LoVo (cell line): ENCODE data around the gene CPLX3.

ENCODE experiments used
- DNase-seq: peaks from one replicate; pipeline ENCODE4 v3.0.0-alpha.2; 2016; ENCODE audit warnings: low spot score

The CPLX3 gene

DNA sequence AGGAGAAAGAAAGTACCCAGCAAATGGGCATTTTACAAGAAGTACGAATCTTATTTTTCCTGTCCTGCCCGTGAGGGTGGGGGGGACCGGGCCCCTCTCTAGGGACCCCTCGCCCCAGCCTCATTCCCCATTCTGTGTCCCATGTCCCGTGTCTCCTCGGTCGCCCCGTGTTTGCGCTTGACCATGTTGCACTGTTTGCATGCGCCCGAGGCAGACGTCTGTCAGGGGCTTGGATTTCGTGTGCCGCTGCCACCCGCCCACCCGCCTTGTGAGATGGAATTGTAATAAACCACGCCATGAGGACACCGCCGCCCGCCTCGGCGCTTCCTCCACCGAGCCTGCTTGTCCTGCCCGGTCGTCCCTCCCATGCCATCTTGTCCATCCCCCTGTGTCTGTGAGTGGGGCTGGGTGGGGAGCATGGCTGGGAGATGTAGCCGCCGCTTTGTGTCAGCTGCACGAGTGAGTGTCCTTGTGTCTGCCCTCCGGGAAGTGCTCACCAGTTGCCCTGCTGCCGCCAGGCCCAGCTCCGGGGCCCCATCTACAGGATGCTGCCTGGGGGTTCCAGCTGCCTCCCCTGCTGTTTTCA is 23.5 kb upstream of the CPLX3 start:
- no peak for DNase-seq

GRCh38 chr15:74804935-74805334 is 21.5 kb upstream of the CPLX3 start:
- no peak for DNase-seq

GRCh38 chr15:74807282-74807681 is 19.1 kb upstream of the CPLX3 start:
- no peak for DNase-seq

DNA sequence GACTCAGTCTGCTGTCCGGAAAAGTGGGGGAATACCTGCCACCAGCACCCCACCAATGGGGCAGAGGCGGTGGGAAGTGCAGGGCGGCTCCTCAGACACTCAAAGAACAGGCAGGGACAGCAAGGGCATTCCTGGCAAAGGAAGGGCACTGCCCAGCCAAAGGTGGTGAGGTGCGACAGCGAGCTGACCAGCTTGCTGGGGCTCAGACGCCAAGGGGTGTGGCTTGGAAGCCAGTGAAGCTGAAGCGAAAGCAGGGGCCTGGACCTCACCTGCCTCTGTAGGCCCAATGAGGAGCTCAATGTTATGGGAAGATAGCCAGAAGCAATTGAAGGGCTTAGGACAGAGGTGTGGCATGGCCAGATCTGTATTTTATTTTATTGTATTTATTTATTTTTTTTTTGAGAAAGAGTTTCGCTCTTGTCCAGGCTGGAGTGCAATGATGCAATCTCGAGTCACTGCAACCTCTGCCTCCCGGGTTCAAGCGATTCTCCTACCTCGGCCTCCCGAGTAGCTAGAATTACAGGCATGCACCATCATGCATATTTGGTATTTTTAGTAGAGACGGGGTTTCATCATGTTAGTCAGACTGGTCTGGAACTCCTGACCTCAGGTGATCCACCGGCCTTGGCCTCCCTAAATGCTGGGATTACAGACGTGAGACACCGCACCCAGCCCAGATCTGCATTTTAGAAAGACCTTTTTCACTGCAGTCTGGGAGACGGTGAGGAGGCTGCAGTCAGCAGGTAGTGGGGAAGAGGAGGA is 18.2 kb upstream of the CPLX3 start:
- peak; percentile 44 for DNase-seq

DNA sequence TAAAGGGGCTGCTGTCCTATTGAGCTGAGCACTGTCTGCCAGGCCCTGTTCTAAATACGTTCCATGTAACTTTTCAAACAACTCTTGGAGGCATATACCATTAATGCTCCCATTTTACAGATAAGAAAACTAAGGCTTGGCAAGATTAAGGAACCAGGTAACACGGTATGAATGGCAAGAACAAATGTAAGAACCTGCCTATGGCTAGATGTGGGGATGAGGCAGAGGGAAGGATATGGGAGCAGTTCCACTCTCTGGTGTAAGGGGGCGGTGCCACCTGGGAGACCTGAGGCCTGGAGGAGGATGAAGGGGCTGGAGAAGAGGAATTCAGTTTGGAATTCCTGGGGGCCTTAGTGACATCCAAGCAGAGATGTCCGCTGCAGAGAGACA is 17.6 kb upstream of the CPLX3 start:
- DNase-seq: no peak

DNA sequence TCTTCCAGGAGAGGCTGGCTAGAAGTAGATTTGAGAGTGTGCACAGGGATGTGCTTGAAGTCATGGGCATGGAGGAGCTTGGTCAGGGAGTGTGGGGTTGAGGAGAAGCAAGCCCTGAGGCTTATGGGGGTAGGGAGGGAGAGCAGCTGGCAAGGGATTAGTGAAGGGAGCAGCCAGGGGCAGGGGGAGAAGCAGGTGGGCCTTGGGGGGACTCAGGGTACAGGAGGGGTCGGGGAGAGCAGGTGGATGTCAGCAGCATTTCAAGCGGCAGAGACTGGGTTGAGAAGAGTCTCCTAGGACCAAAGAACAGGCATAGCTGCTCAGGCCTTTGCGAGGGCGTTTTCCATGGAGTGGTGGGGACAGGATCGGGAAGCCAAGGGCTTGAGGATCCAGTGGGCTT is 17.2 kb upstream of the CPLX3 start:
- DNase-seq: no peak

GRCh38 chr15:74809956-74810355 is 16.5 kb upstream of the CPLX3 start:
- no peak for DNase-seq

DNA sequence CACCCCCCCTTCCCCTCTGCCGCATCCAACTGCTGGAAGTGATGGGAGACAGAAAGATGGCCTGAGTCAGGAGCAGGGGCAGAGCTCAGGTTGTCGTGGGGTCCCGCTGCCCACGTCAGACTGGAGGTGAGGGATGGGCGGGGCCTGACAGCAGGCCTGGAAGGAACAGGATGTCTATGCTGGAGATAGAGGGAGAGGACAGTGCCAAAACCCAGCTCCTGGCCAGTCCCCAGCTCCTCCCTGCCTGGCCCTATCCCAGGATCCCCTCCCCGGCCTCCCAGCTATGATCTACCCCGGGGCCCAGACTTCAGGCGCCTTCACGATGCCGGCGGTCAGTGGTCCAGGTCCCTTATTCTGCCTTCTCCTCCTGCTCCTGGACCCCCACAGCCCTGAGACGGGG is 13.9 kb upstream of the CPLX3 start, which contains the start of gene LMAN1L:
TSS of gene LMAN1L (plus strand) at position 303 of the 400 bp plus-strand sequence. CDS start at position 323, 20 bp downstream.
- DNase-seq: no peak

GRCh38 chr15:74815121-74815934 is 11.1 kb upstream of the CPLX3 start:
- no peak for DNase-seq

DNA sequence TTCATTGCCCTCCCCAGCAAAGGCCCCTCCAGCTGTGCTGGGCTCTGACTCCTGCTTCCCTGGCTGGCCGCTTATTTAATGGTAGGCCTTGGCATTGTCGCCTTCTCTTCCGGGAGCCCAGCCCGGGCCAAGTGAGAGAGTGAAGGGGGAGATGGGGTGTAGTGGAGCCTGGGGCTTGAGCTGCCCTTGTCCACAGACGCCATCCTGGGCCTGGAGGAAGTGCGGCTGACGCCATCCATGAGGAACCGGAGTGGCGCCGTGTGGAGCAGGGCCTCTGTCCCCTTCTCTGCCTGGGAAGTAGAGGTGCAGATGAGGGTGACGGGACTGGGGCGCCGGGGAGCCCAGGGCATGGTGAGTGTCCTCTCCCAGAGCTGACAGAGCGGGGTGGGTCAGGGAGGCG is 10.5 kb upstream of the CPLX3 start:
- DNase-seq: no peak

DNA sequence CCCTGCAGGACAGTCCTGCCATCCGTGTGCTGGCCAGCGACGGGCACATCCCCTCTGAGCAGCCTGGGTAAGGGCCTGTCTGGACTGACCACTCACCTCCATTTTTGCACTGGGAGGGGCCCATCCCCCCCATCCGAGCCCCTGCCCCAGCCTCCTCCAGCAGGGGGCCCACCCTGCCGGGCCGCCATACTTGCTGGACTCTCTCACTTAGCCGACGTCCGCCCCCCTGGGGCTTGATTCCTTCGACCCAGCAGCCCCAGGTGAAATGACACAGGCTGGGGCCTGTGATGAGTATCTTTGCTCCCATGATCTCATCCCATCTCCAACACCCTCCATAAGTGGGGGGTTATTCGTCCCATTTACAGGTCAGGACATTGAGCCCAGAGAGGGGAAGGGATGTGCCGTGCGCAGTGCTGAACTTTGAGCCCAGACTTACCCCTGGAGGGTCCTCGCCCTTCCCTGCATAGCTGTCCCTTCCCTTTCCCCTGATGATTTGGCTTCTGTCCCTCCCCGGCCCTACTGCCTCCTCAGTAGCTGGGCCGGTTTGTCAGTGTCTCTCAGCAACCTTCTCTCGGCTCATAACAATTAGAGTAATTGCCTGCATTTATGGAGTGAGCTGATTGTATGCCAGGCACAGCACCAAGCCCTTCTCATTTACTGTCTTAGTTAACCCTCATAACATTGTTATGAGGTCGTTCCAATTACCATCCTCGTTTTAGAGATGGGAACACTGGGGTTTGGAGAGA is 9.6 kb upstream of the CPLX3 start:
- DNase-seq: no peak

- DNase-seq: no peak
These were observed 9.1 kb upstream of the CPLX3 start for GRCh38 chr15:74817370-74817737.

- DNase-seq: no peak
These were observed 6.4 kb upstream of the CPLX3 start for GRCh38 chr15:74820056-74820455.

DNA sequence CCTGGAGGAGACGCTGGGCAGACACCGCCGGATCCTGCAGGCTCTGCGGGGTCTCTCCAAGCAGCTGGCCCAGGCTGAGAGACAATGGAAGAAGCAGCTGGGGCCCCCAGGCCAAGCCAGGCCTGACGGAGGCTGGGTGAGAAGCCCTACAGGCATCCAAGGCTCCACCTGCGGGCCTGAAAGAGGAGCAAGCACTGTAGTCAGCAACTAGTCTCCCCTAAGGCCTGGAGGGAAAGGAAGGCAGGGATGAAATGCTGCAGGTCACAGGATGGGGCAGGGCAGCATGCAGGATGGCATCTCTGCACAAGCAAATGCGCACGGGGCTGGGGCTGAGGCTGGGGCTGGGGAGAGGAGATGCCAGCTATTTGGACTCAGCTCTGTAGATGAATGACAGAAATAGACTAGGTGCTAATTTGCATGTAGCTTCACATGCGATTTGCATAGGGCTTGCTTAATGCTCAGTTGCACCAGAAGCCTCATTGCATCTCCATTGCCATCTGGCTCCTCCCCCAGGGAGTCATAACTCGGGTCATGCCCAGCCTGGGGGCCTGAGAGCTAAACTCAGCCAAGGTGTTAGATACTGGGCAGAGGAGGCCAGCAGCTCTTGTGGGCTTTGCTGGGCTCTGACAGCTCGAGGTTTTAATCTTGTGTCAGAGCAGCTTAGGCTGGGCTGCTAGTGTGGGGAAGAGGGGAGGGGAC is 5.2 kb upstream of the CPLX3 start:
- DNase-seq: no peak

- no peak for DNase-seq
These were observed 4.7 kb upstream of the CPLX3 start for GRCh38 chr15:74821790-74822158.

DNA sequence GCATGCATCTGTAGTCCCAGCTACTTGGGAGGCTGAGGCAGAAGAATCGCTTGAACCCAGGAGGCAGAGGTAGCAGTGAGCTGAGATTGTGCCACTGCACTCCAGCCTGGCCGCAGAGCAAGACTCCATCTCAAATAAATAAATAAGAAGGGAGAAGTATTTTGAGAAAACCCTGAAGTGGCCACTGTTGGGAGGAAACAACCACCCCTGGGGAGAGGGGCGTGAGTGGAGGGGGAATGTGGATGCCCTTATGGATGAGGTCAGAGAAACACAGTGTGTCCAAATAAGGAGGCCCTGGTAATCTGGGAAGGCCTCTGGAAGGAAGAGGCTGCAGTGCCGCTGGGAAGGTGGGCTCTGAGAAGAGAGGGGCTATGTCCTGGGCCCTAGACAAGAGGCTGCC is 4.2 kb upstream of the CPLX3 start:
- DNase-seq: no peak

DNA sequence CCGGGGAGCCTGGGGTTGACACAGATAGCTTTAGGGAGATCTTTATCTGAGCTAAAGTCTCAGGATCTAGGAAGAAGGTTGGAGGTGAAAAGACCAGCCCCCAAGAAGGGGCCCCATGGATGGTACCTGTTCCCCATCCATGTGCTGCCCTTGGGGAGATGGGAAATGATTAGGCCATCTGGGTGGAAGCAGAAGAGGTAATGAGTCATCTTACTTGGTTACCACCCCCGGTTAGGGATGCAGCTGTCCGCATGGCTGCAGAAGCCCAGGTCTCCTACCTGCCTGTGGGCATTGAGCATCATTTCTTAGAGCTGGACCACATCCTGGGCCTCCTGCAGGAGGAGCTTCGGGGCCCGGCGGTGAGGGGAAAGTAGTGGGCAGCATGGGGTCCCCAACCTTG is 3.1 kb upstream of the CPLX3 start:
- no peak for DNase-seq

GRCh38 chr15:74824976-74825375 is 1.5 kb upstream of the CPLX3 start:
- no peak for DNase-seq

GRCh38 chr15:74825866-74826265 is 561 bp upstream of the CPLX3 start:
- DNase-seq: no peak

GRCh38 chr15:74826921-74827320 is 494 bp downstream of the CPLX3 start:
- no peak for DNase-seq

GRCh38 chr15:74827614-74828013 is 1.2 kb downstream of the CPLX3 start:
- no peak for DNase-seq

DNA sequence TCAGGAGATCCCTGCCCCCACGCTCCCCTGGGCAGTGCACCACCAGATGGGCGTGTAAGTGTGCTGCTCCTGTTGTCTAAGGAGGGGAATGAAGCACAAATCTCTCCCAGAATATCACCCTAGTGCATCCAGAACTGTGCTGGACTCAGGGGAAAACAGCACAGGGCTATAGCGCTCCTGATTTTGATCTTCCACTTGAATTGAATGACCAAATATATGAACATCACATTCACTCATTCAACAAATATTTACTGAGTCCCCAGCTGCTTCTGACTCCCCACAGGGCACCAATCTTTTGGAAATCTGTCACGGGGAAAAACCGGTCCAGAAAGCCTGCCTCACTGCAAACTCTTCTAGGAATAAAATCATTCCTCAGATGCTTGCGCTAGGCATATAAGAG is 2.4 kb downstream of the CPLX3 start:
- no peak for DNase-seq
